Osteocyte (in vitro differentiated cells): ENCODE data around the gene IMPA2. TPM values are rescaled to one million over a fixed set of nuclear protein-coding genes. Genes with fewer than 3 reads are reported as not detected.

Experiments
- DNase-seq: peaks from one replicate; pipeline ENCODE4 v3.0.0; 2021; ENCODE audit warnings: mixed read lengths; ENCODE audit not compliant: unreplicated experiment; ENCODE audit errors: extremely low spot score
- H3K27ac Mint-ChIP-seq: one replicate; pipeline ENCODE4 v1.8.0; 2021; ENCODE audit warnings: mild to moderate bottlenecking, mixed read lengths; ENCODE audit not compliant: unreplicated experiment
- H3K27me3 Mint-ChIP-seq: one replicate; pipeline ENCODE4 v1.8.0; 2021; ENCODE audit warnings: mixed read lengths; ENCODE audit not compliant: unreplicated experiment
- H3K36me3 Mint-ChIP-seq: one replicate; pipeline ENCODE4 v1.8.0; 2021; ENCODE audit warnings: mixed read lengths; ENCODE audit not compliant: unreplicated experiment
- H3K4me1 Mint-ChIP-seq: one replicate; pipeline ENCODE4 v1.8.0; 2021; ENCODE audit warnings: mixed read lengths; ENCODE audit not compliant: unreplicated experiment
- H3K4me3 Mint-ChIP-seq: one replicate; pipeline ENCODE4 v1.8.0; 2021; ENCODE audit warnings: mild to moderate bottlenecking, moderate library complexity, mixed read lengths; ENCODE audit not compliant: unreplicated experiment
- H3K9me3 Mint-ChIP-seq: one replicate; pipeline ENCODE4 v1.8.0; 2021; ENCODE audit warnings: mixed read lengths; ENCODE audit not compliant: unreplicated experiment
- CTCF ChIP-seq: fragments of 200-600 bp; sonication (generic); IDR thresholded peaks from 2 replicates; pipeline ENCODE4 v1.5.0; 2021; ENCODE audit warnings: antibody characterized with exemption, mild to moderate bottlenecking, moderate library complexity
- total RNA-seq: library from RNA; stranded (reverse); gene quantifications from 2 replicates; pipeline ENCODE4 v1.2.1, GENCODE V29; 2021

The IMPA2 gene
- total RNA-seq, 1 donor from 2014 or later: 9.2 TPM

- no peaks in the 10 kb centered on the region for H3K36me3 Mint-ChIP-seq
- H3K4me1 Mint-ChIP-seq: peaks cover 9% of the 10 kb centered on the region
- H3K27me3 Mint-ChIP-seq: no peaks in the 10 kb centered on the region
- DNase-seq: no peak
- no peak for TF ChIP-seq CTCF
- H3K4me3 Mint-ChIP-seq: no peak overlapping the region
- H3K9me3 Mint-ChIP-seq: no peaks in the 10 kb centered on the region
- H3K27ac Mint-ChIP-seq: no peak overlapping the region
Observed at GRCh38 chr18:12011957-12012549, 30.7 kb downstream of the IMPA2 start.

- no peaks in the 10 kb centered on the region for H3K36me3 Mint-ChIP-seq
- H3K27ac Mint-ChIP-seq: no peak overlapping the region
- TF ChIP-seq CTCF: no peak
- no peak for DNase-seq
- H3K4me3 Mint-ChIP-seq: no peak overlapping the region
- H3K9me3 Mint-ChIP-seq: no peaks in the 10 kb centered on the region
- H3K27me3 Mint-ChIP-seq: no peaks in the 10 kb centered on the region
- peaks cover 9% of the 10 kb centered on the region for H3K4me1 Mint-ChIP-seq
Observed at GRCh38 chr18:12012697-12013096, 31.4 kb downstream of the IMPA2 start.

- Mint-ChIP-seq H3K4me3 (no peak overlapping the region), H3K27ac (no peak overlapping the region), H3K27me3 (no peaks in the 10 kb centered on the region), H3K4me1 (peaks cover 9% of the 10 kb centered on the region), H3K36me3 (no peaks in the 10 kb centered on the region), H3K9me3 (no peaks in the 10 kb centered on the region)
- DNase-seq: no peak
- TF ChIP-seq CTCF: no peak
Observed at GRCh38 chr18:12013186-12013916, 32.0 kb downstream of the IMPA2 start.

- Mint-ChIP-seq H3K4me1 (peaks cover 9% of the 10 kb centered on the region), H3K36me3 (no peaks in the 10 kb centered on the region)
- DNase-seq: no peak
Observed at GRCh38 chr18:12014086-12014485, 32.8 kb downstream of the IMPA2 start.

More at GRCh38 chr18:12014086-12014485, 32.8 kb downstream of the IMPA2 start:
- TF ChIP-seq CTCF: no peak
- no peaks in the 10 kb centered on the region for H3K27me3 Mint-ChIP-seq
- H3K27ac Mint-ChIP-seq: no peak overlapping the region
- H3K9me3 Mint-ChIP-seq: no peaks in the 10 kb centered on the region
- no peak overlapping the region for H3K4me3 Mint-ChIP-seq
